PFSK-1 (cell line): Measurements from ENCODE around the gene SERPINA5.

Experiments used
- FOXP2 ChIP-seq: optimal IDR thresholded peaks from 2 replicates; pipeline ENCODE3; 2011; ENCODE audit warnings: borderline replicate concordance, control low read depth, inconsistent platforms; ENCODE audit not compliant: insufficient read depth; ENCODE audit errors: extremely low read length, extremely low read depth
- POLR2AphosphoS5 ChIP-seq: IDR thresholded peaks from 2 replicates; pipeline ENCODE4 v1.6.1; 2012; ENCODE audit warnings: low read depth, mild to moderate bottlenecking, control low read depth, low read length, moderate library complexity
- REST ChIP-seq, 2 experiments: IDR thresholded peaks; 2 replicates each; pipeline versions ENCODE4 v1.6.1 to v1.8.0; 2011 to 2012; ENCODE audit warnings: low read depth in 2 of 2, low read length in 2 of 2, control low read depth in 1 of 2, inconsistent platforms in 1 of 2, mild to moderate bottlenecking in 1 of 2, moderate library complexity in 1 of 2; ENCODE audit not compliant: insufficient read depth in 1 of 2
- SIN3A ChIP-seq: IDR thresholded peaks from 2 replicates; pipeline ENCODE4 v1.6.1; 2012; ENCODE audit warnings: mild to moderate bottlenecking, low read length, moderate library complexity, borderline replicate concordance; ENCODE audit not compliant: insufficient read depth

- no peak for TF ChIP-seq POLR2AphosphoS5
- TF ChIP-seq REST (IDR thresholded peaks at IDR 0.05; ENCODE audit: insufficient read depth in 1 of 2, low read depth in 2 of 2, low read length in 2 of 2), result no peak
- no peak for TF ChIP-seq SIN3A
- no peak for TF ChIP-seq FOXP2
These were observed 32.9 kb upstream of the SERPINA5 start for GRCh38 chr14:94548131-94548998.
